ENCODE results near the gene ADGRD1. TPM values are rescaled to one million over a fixed set of nuclear protein-coding genes. Genes with fewer than 3 reads are reported as not detected.

The ADGRD1 gene
- total RNA-seq, 1 donor from 2014 or later, result 11.0 TPM

DNA sequence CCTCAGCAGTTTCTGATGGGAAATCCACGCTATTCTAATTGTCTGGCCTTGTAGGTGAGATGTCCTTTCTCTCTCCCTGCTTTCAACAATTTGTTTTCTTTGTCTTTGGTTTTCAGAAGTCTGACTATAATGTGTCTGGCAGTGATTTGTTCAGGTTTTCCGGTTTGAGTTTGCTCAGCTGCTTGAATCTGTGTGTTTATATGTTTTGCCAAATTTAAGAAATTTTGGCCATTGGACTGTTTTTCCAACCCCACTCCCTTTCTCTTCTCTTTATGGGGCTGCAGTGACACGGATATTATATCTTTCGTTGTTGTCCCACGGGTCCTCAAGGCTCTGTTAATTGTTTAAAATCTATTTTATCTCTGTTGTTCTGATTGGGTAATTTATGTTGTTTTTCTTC is 105.0 kb downstream of the ADGRD1 start:
- no peak for DNase-seq (ENCODE audit: extremely low spot score, unreplicated experiment)
- no peaks in the 10 kb centered on the region for H3K9me3 Mint-ChIP-seq
- no peaks in the 10 kb centered on the region for H3K36me3 Mint-ChIP-seq
- TF ChIP-seq, protein P1, sequence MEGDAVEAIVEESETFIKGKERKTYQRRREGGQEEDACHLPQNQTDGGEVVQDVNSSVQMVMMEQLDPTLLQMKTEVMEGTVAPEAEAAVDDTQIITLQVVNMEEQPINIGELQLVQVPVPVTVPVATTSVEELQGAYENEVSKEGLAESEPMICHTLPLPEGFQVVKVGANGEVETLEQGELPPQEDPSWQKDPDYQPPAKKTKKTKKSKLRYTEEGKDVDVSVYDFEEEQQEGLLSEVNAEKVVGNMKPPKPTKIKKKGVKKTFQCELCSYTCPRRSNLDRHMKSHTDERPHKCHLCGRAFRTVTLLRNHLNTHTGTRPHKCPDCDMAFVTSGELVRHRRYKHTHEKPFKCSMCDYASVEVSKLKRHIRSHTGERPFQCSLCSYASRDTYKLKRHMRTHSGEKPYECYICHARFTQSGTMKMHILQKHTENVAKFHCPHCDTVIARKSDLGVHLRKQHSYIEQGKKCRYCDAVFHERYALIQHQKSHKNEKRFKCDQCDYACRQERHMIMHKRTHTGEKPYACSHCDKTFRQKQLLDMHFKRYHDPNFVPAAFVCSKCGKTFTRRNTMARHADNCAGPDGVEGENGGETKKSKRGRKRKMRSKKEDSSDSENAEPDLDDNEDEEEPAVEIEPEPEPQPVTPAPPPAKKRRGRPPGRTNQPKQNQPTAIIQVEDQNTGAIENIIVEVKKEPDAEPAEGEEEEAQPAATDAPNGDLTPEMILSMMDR (conservative IDR thresholded peaks at IDR 0.05), result no peak
- H3K27ac Mint-ChIP-seq, result no peak overlapping the region
- H3K4me1 Mint-ChIP-seq (ENCODE audit: unreplicated experiment), result peaks cover 24% of the 10 kb centered on the region
- H3K4me3 Mint-ChIP-seq, result no peak overlapping the region
- peaks cover 11% of the 10 kb centered on the region for H3K27me3 Mint-ChIP-seq

DNA sequence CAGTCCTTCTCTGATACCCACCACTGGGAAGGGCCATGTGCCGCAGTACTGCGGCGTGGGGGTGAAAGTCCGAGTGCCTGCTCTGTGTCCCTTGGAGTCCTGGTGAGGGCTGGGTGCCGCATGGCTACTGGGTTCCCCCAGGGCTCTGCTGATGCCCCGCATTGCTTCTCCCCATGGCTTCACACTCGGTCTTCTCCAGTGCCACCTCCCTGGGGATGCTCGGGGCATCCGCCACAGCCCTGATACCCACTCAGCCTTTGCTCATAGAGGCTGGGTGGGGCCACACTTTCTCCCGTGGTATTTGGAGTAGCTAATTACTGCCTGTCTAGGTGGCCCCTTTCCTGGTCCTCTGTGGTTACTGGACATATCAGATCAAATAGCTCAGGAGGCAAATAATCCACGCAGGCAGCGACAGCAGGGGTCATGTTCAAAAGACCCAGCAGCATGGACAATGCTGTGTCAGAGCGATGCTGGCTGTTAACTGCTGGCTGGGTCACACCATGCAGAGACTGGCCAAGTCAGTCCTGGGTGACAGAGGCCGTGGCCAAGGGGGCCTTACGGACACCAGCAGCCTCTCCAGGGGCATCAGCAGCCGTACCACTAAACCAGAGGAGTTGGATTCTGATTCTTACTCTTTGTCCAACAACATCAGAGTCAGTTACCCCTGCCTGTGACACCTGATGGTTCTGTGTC is 106.5 kb downstream of the ADGRD1 start:
- Mint-ChIP-seq H3K4me3 (no peak overlapping the region), H3K9me3 (no peaks in the 10 kb centered on the region), H3K27ac (no peak overlapping the region), H3K36me3 (no peaks in the 10 kb centered on the region), H3K4me1 (ENCODE audit: unreplicated experiment) (peaks cover 24% of the 10 kb centered on the region), H3K27me3 (peaks cover 14% of the 10 kb centered on the region)
- TF ChIP-seq, protein P1 (conservative IDR thresholded peaks at IDR 0.05), result no peak
- no peak for DNase-seq (ENCODE audit: extremely low spot score, unreplicated experiment)

DNA sequence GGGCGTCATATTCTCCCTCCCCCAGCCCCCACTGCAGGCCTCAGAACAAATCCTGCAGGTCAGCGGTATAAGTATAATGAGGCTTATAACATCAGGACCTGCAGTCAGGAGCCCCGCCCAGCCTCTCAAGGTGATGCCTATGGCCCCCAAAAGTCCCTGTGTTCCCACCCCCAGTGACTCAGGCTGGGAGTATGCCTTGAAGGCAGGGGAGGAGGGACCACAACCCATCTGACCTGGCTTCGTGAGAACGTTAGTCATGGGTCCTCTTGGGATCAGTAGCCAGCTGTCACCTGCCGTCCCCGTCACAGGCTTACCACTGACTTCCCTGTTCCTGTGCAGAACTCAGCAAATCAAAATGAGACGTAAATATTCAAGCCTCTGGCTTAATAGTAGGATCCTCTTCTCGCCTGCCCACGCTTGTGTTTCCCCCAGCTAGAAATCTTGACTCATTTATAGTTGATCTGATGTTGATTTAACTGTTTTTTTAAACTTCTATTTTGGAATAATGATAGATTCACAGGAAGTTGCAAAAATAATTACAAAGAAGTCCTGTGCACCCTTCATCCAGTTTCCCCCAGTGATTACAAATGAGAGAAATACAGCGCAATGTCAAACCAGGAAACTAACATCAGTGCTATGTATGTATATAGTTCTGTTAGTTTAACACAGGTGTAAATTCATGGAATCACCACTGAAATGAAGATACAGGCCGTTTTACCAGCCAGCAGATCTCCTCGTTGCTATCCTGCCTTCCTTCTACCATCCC is 107.5 kb downstream of the ADGRD1 start:
- Mint-ChIP-seq H3K36me3 (no peaks in the 10 kb centered on the region), H3K9me3 (no peaks in the 10 kb centered on the region), H3K27ac (no peak overlapping the region), H3K27me3 (peaks cover 14% of the 10 kb centered on the region), H3K4me3 (no peak overlapping the region), H3K4me1 (ENCODE audit: unreplicated experiment) (peaks cover 24% of the 10 kb centered on the region)
- no peak for DNase-seq (ENCODE audit: extremely low spot score, unreplicated experiment)
- TF ChIP-seq, protein P1 (conservative IDR thresholded peaks at IDR 0.05), result no peak

DNA sequence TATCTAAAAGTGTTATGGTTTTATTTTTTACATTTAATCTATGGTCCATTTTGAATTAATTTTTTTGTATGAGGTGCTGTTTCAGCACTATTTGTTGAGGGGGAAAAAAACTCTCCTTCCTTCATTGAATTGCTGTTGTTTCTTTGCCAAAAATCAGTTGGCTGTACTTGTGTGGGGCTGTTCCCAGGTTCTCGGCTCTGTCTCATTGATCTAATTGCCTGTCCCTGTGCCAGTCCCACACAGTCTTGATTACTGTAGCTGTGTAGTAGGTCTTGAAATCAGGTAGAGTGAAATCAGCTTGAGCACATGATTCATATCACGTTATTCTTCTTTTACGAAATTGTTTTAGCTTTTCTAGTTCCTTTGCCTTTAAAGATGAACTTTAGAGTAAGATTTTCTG is 109.7 kb downstream of the ADGRD1 start:
- Mint-ChIP-seq H3K36me3 (no peaks in the 10 kb centered on the region), H3K27ac (no peak overlapping the region), H3K9me3 (no peaks in the 10 kb centered on the region), H3K4me1 (ENCODE audit: unreplicated experiment) (peaks cover 7% of the 10 kb centered on the region), H3K27me3 (peaks cover 8% of the 10 kb centered on the region), H3K4me3 (no peak overlapping the region)
- DNase-seq (ENCODE audit: extremely low spot score, unreplicated experiment), result no peak
- TF ChIP-seq, protein P1 (conservative IDR thresholded peaks at IDR 0.05), result no peak

DNA sequence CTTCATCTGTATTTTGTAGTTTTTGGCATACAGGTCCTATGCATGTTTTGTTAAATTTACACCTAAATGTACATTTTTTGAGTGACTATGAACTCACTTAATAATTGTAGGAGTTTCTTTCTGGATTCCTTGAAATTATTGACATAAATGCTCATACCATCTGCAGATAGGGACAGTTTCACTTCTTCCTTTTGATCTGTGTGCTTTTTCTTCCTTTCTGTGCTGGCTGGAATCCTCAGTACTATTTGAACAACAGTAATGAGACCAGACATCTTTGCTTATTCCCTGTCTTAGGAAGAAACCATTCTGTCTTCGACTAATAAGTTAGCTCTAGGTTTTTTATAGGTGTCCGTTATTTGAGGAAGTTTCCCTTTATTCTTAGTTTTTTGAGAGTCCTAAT is 110.3 kb downstream of the ADGRD1 start:
- H3K9me3 Mint-ChIP-seq, result no peaks in the 10 kb centered on the region
- no peak overlapping the region for H3K27ac Mint-ChIP-seq
- H3K4me1 Mint-ChIP-seq (ENCODE audit: unreplicated experiment), result peaks cover 1% of the 10 kb centered on the region
- H3K27me3 Mint-ChIP-seq, result peaks cover 8% of the 10 kb centered on the region
- DNase-seq (ENCODE audit: extremely low spot score, unreplicated experiment), result no peak
- TF ChIP-seq, protein P1 (conservative IDR thresholded peaks at IDR 0.05), result no peak
- no peaks in the 10 kb centered on the region for H3K36me3 Mint-ChIP-seq
- no peak overlapping the region for H3K4me3 Mint-ChIP-seq
